Measurements from ENCODE around the gene QKI.

The QKI gene

DNA sequence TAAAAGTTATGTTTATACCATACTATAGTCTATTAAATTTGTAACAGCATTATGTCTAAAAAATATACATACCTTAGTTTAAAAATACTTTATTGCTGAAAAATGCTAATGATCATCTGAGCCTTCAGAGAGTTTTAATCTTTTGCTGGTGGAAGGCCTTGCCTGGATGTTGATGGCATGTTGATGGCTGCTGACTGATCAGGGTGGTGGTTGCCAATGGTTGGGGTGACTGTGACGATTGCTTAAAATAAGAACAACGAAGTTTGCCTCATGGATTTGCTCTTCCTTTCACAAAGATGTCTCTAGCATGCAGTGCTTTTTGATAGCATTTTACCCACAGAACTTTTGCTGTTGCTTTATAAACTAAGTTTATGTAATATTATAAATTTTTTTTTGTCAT, 68.6 kb downstream of the QKI start:
- Histone ChIP-seq H3K4me3 (ENCODE audit: low read depth, low read length) (no peak overlapping the region), H3K4me1 (ENCODE audit: control insufficient read depth, insufficient read depth, low read length) (no peaks in the 10 kb centered on the region), H3K9me3 (ENCODE audit: control insufficient read depth, insufficient read depth, low read depth, low read length) (no peaks in the 10 kb centered on the region), H3K27ac (ENCODE audit: extremely low read depth, low read depth, low read length) (no peak overlapping the region), H3K36me3 (ENCODE audit: control insufficient read depth in 2 of 2, insufficient read depth in 1 of 2, low read length in 2 of 2) (peaks cover 0 to 29% of the 10 kb centered on the region in 2 experiments; a peak in 2 of 3 replicates)
- ChIA-PET POLR2A (no interaction called here), CTCF (no interaction called here)
- TF ChIP-seq, protein P1, sequence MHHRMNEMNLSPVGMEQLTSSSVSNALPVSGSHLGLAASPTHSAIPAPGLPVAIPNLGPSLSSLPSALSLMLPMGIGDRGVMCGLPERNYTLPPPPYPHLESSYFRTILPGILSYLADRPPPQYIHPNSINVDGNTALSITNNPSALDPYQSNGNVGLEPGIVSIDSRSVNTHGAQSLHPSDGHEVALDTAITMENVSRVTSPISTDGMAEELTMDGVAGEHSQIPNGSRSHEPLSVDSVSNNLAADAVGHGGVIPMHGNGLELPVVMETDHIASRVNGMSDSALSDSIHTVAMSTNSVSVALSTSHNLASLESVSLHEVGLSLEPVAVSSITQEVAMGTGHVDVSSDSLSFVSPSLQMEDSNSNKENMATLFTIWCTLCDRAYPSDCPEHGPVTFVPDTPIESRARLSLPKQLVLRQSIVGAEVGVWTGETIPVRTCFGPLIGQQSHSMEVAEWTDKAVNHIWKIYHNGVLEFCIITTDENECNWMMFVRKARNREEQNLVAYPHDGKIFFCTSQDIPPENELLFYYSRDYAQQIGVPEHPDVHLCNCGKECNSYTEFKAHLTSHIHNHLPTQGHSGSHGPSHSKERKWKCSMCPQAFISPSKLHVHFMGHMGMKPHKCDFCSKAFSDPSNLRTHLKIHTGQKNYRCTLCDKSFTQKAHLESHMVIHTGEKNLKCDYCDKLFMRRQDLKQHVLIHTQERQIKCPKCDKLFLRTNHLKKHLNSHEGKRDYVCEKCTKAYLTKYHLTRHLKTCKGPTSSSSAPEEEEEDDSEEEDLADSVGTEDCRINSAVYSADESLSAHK (tag by site-specific recombination; IDR thresholded peaks at IDR 0.05): no peak
- no peak for TF ChIP-seq ZNF529 (tag by site-specific recombination; IDR thresholded peaks at IDR 0.05; ENCODE audit: insufficient replicate concordance)

DNA sequence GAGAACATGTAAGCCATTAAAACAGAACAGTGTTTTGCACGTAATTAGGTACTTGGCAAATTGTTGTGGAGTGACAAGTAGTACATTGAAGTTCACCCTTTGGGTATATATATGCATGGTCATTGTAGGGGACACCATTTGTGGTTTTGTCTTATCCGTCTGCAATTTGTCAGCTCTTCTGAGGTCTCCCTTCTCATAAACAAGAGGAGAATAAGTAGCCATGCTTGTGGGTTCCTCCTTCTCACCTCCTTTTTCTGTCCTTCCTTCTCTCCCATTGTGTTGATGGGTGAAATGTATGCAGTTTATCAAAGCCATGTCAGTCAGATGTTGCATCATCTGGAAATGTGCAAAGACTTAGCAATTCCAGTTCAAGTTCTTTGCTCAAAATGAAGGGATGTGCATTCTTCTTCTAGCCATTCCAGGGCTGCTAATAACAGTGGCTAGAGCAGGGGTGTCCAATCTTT, 70.9 kb downstream of the QKI start:
- POLR2A ChIA-PET: no interaction called here
- Histone ChIP-seq H3K4me1 (ENCODE audit: control insufficient read depth, insufficient read depth, low read length) (peaks cover 11% of the 10 kb centered on the region), H3K27ac (ENCODE audit: extremely low read depth, low read depth, low read length) (no peak overlapping the region), H3K36me3 (ENCODE audit: control insufficient read depth in 2 of 2, insufficient read depth in 1 of 2, low read length in 2 of 2) (peaks cover 0 to 8% of the 10 kb centered on the region in 2 experiments; a peak in 1 of 3 replicates), H3K4me3 (ENCODE audit: low read depth, low read length) (no peak overlapping the region), H3K9me3 (ENCODE audit: control insufficient read depth, insufficient read depth, low read depth, low read length) (no peaks in the 10 kb centered on the region)
- CTCF ChIA-PET: interaction anchor here (0.5 to 0.8 kb wide), 2 partner anchors 47 to 458 kb away, joined by 3 read pairs; no protein-coding TSS in a partner anchor
- TF ChIP-seq ZNF23 (tag by site-specific recombination; IDR thresholded peaks at IDR 0.05; ENCODE audit: borderline replicate concordance) (no peak), ZNF292 (tag by site-specific recombination; IDR thresholded peaks at IDR 0.05; ENCODE audit: borderline replicate concordance, low read depth) (no peak), ZFP69B (tag by site-specific recombination; IDR thresholded peaks at IDR 0.05) (no peak), ZNF843 (tag by site-specific recombination; IDR thresholded peaks at IDR 0.05) (no peak), GLIS1 (tag by site-specific recombination; IDR thresholded peaks at IDR 0.05) (no peak), ZNF248 (tag by site-specific recombination; IDR thresholded peaks at IDR 0.05) (no peak), ZNF426 (tag by site-specific recombination; IDR thresholded peaks at IDR 0.05) (no peak), ZNF239 (tag by site-specific recombination; IDR thresholded peaks at IDR 0.05) (no peak), ZNF335 (tag by site-specific recombination; conservative IDR thresholded peaks at IDR 0.05) (no peak), ZSCAN23 (tag by site-specific recombination; IDR thresholded peaks at IDR 0.05) (no peak), ZNF677 (tag by site-specific recombination; IDR thresholded peaks at IDR 0.05) (no peak)
- TF ChIP-seq, protein P2, sequence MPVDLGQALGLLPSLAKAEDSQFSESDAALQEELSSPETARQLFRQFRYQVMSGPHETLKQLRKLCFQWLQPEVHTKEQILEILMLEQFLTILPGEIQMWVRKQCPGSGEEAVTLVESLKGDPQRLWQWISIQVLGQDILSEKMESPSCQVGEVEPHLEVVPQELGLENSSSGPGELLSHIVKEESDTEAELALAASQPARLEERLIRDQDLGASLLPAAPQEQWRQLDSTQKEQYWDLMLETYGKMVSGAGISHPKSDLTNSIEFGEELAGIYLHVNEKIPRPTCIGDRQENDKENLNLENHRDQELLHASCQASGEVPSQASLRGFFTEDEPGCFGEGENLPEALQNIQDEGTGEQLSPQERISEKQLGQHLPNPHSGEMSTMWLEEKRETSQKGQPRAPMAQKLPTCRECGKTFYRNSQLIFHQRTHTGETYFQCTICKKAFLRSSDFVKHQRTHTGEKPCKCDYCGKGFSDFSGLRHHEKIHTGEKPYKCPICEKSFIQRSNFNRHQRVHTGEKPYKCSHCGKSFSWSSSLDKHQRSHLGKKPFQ (tag by site-specific recombination; IDR thresholded peaks at IDR 0.05): no peak

DNA sequence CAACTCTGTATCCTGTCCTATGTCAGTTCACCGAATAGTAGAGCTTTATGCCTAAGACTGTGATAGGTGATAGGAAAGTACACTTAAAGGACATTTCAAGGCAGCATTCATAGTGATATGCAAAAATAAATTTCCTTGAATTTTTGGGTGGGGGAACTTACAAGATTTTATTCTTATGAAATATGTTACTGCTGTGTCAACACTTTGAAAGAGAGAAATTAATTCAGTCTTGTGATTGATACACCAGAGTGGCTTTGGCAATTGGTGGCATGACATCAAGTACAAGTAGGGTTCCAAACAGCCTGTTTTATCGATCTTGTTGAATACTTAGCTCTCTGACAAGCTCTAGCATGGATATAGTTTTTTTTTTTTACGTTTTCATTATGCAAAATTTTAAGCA, 72.3 kb downstream of the QKI start:
- H3K9me3 ChIP-seq (ENCODE audit: control insufficient read depth, insufficient read depth, low read depth, low read length): no peaks in the 10 kb centered on the region
- POLR2A ChIA-PET: no interaction called here
- no peak overlapping the region for H3K4me3 ChIP-seq (ENCODE audit: low read depth, low read length)
- CTCF ChIA-PET: no interaction called here
- H3K4me1 ChIP-seq (ENCODE audit: control insufficient read depth, insufficient read depth, low read length): peaks cover 24% of the 10 kb centered on the region
- TF ChIP-seq HOXC10 (CRISPR knock-in tag; IDR thresholded peaks at IDR 0.05): no peak
- TF ChIP-seq, protein P3, sequence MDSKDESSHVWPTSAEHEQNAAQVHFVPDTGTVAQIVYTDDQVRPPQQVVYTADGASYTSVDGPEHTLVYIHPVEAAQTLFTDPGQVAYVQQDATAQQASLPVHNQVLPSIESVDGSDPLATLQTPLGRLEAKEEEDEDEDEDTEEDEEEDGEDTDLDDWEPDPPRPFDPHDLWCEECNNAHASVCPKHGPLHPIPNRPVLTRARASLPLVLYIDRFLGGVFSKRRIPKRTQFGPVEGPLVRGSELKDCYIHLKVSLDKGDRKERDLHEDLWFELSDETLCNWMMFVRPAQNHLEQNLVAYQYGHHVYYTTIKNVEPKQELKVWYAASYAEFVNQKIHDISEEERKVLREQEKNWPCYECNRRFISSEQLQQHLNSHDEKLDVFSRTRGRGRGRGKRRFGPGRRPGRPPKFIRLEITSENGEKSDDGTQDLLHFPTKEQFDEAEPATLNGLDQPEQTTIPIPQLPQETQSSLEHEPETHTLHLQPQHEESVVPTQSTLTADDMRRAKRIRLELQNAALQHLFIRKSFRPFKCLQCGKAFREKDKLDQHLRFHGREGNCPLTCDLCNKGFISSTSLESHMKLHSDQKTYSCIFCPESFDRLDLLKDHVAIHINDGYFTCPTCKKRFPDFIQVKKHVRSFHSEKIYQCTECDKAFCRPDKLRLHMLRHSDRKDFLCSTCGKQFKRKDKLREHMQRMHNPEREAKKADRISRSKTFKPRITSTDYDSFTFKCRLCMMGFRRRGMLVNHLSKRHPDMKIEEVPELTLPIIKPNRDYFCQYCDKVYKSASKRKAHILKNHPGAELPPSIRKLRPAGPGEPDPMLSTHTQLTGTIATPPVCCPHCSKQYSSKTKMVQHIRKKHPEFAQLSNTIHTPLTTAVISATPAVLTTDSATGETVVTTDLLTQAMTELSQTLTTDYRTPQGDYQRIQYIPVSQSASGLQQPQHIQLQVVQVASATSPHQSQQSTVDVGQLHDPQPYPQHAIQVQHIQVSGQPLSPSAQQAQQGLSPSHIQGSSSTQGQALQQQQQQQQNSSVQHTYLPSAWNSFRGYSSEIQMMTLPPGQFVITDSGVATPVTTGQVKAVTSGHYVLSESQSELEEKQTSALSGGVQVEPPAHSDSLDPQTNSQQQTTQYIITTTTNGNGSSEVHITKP (tag by site-specific recombination; IDR thresholded peaks at IDR 0.05): no peak
- H3K27ac ChIP-seq (ENCODE audit: extremely low read depth, low read depth, low read length): no peak overlapping the region
- peaks cover 0 to 1% of the 10 kb centered on the region in 2 experiments; a peak in 1 of 3 replicates for H3K36me3 ChIP-seq (ENCODE audit: control insufficient read depth in 2 of 2, insufficient read depth in 1 of 2, low read length in 2 of 2)

All from HEK293 (cell line).